Prostate gland (tissue), 2 donors: ENCODE measurements around the gene SUSD1.

Experiments
- CTCF ChIP-seq, 4 experiments: fragments of 200-600 bp in 2 of 4; fragments of 450-650 bp in 2 of 4; sonication (generic) in 2 of 4; IDR thresholded peaks; 1 replicate in 3 of 4; 2 replicates in 1 of 4; pipeline ENCODE4 v1.5.1; 2016 to 2019; ENCODE audit warnings: antibody characterized with exemption in 4 of 4, mild to moderate bottlenecking in 2 of 4, moderate library complexity in 2 of 4
- POLR2A ChIP-seq: fragments of 450-650 bp; IDR thresholded peaks from one replicate; pipeline ENCODE4 v1.6.1; 2016; ENCODE audit warnings: antibody characterized with exemption, mild to moderate bottlenecking
- POLR2AphosphoS5 ChIP-seq: sonication (generic); formaldehyde crosslinking; IDR thresholded peaks from one replicate; pipeline ENCODE4 v1.6.1; 2017; ENCODE audit warnings: antibody characterized with exemption

GRCh38 chr9:112005939-112006338 lies 169.2 kb downstream of the SUSD1 start:
- TF ChIP-seq POLR2A = no peak
- no peak for TF ChIP-seq CTCF (IDR thresholded peaks at IDR 0.05)
- TF ChIP-seq POLR2AphosphoS5 = no peak
